Measurements from ENCODE around the gene SFXN1.

The SFXN1 gene

DNA sequence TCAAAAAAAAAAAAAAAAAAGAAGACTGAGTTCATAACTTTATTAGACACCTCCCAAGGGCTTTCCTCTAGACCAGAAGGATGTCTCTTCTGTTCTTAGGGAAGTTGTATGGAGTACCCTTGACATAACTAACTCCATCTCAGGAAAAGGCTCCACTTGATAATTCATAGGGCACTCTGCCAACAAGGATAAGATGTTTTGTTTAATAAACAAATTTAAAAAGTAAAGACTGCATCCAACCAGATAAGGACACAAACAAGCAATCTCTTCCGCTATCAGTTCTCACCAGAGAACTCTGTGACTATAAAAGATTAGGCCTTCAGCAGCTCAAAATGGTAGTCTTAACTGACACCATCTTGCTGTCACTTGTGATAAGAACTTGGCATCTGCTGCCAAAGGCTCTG is 65.8 kb downstream of the SFXN1 start:
- DNase-seq: no peak

DNA sequence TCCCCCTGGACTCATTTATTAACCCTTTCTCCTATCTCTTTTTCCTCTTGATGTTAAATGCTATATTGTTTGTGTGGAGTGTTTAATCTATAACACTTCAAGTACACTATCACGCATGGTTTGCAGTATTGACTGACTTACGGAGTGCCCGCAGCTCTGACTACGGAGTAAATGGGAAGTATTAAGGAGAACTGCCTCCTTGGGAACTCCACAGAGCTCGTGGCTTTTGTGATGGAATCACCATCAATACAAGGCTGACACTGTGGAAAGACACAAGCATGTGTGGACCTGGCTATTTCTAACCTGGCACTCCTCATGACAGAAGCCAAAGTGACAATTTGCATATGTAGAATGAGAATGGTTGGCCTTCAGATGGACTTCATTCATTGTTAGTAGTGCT is 66.2 kb downstream of the SFXN1 start:
- DNase-seq: no peak

DNA sequence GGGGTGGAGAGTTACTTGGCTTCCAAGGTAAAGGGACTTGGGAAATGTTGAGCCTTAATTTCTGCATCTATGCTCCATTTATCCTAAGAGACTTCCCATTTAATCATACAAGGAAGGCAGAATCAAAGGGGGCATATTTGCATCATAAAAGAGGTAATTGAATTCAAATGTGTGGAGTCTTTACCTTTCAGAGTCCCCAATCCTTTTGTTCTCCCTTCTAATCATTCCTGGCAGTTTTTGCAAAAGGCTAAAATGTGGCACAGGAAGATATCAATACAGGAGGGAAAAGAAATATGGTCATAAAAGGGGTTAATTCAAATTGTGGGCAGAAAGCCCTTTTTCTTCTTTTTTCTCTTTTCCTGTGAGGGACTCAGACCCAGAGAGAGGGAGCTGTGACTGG is 69.5 kb downstream of the SFXN1 start:
- no peak for DNase-seq

DNA sequence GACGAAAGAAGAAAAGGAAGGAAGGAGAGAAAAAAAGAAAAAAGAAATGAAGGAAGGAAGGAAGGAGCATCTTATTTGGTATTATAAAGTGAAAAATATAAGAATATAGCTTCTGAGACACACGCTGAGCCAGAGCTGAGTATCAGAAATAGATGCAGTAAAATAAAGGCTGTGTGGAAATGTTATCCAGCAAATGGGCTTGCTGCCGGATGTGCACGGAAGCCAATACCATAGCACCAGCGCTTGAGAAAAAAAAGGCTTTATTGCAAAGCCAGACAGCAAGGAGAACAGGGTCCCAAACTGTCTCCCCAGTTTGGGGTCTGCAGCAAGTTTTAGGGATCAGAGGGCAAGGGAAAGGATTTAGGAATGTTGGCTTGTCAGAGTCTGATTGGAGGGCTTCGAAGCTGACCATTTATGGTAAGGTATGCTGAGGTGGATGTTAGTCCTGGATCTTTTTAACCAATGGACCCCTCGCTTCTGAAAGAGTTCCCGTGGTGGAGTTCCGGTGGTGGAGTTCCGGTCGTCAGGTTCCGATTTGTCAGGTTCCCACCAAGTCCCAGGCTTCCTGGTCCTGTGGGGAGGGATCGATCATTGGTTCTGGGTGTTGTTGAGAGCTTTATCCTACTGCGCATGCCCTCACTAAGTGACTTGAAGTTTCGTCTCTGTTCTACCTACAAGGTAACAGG is 70.4 kb downstream of the SFXN1 start:
- DNase-seq: no peak

DNA sequence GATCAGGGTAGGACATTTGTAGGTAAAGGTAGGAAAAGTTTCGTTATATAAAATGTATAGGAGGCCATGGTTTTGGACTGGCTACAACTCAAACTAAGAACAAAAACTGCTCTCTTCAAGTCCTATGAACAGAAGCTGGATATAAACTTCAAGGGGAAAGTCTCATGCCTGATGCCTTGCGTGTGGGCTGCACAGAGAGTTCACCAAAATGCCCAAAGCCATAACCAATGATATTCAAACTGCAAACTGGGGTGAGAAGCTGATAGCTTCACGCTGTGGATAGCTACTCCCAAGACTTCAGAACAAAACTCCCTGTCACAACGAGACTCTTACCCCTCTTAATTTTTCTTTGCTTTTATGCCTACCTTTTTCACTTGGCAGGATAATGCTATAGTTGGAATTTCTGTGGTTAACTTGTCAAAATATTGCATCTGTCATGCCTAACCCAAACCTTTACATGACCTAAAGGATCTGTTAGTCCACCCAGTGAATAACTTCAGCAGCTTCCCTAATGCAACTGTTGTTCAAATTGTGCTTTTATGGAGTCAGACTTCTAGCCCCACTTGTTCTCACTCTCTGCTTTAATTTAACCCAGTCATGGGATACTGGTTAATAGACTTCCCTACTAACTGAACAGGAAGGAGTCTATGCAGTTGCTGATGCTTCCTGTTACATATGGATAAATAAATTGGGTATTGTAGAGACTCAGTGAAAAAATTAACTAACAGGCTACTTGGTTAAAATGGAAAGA is 71.9 kb downstream of the SFXN1 start:
- DNase-seq: no peak

DNA sequence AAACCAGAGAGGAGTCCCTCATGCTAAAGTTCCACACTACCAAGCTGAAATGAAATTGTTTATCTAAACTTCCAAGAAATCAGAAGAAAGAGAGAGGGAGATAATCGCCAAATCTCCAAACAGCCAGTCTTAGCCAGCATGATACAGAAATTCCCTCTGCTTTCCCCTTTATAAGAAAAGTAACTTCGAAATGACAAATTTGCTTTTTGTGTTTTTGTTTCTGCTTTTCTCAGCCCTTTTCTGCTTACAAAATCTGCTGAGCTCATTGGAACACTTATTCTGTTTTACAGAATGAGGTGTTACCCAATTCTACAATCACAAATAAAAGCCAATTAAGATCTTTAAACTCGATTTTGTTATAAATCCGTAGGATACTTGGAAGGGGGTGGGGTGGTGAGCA is 72.9 kb downstream of the SFXN1 start:
- no peak for DNase-seq

DNA sequence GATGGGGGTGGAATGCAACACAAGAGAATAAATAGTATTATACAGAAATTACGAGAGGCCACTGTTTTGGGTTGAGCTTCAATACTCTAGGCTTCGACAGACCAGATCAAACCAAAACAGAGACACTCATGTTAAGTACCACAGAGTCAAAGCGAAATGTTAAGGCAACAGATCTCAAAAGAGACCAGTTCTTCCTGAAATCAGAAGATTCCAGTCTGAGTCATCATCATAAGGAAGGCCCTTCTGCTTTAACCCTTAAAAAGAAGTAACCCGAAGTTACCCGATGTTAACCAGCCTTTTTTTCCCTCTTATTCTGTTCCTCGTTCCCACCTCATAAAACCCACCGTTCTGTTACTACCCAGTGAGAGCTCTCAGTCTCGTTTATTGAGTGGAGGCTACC is 75.9 kb downstream of the SFXN1 start:
- no peak for DNase-seq

DNA sequence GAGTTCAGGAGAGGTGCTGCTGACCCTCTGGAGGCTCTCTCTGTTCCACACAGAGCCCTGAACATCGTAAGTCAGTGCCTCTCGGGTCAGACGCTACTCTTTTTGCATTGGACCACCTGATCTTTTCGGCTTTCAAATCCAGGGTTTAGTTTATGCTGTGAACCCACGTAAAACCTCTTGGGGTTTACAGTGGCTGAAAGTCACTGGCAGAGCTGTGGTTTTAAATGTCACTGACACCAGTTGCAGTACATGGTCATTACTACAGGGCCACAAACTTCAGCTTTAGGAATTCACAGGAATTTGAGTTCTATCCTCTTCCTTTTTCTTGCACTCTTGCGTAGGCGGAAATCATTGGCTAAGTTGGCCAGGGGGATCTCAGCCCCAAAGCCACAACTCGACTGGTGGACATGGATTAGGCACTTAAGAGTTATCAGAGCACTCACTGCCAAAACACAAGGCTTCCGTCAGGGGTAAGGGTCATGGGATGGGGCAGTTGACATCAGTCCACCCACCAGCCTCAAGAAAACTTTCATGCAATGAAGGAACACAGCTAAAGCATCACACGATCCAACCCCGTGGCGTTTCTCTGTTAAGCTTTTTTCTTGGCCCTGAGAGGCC is 76.9 kb downstream of the SFXN1 start:
- no peak for DNase-seq

DNA sequence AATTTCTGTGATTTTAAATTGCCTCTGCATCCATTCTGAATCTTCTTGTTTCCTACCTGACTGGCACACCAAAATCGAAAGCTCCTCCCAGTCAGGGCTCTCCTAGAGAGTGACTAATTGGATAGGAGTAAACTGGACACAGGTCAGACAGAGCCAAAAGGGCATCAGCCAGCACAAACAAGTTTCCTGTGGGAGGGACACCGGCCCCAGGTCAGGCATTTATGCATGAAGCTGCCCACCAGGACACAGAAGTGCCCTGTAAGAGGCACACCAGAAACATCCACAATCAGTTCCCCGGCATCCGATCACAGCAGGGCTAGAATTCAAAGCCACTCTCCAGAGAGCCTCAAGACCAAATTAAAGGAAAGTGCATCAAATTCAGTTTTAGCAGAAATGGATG is 78.4 kb downstream of the SFXN1 start:
- no peak for DNase-seq

DNA sequence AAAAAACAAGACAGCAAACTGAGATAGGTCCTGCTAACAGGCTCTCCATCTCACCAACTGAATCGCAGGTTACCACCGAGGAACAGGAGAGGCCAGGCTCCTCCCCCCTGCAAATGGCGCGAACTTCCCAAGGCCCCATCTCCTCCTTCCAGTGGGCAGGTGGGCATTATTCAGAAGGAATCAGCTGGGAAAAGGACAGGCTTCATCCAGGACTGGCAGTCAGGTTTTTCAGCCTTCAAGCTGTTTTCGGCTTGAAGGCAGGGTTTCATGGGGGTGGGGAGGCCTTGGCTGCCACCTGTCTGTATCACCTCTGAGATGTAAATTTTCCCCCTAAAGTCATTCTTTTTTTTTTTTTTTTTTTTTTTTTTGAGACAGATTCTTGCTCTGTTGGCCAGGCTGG is 79.4 kb downstream of the SFXN1 start:
- DNase-seq: no peak

DNA sequence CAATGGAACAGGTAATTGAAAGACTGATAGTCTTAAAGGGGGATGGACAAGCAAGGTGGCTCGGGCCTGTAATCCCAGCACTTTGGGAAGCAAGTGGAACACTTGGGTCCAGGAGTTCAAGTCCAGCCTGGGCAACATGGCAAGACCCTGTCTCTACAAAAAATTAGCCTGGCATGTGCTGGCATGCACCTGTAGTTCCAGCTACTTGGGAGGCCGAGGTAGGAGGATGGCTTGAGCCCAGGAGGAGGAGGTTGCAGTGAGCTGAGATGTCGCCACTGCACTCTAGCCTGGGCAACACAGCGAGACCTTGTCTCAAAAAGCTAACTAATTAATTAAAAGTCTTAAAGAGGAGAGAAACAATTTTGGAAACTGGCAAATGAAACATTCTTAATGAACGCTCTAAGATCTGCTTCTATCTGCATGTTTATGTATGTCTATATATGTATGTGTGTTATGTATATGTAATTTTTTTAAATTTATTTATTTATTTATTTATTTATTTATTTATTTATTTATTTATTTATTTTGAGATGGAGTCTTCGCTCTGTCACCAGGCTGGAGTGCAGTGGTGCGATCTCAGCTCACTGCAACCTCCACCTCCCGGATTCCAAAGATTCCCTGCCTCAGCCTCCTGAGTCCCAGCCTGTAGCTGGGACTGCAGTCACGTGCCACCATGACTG is 80.6 kb downstream of the SFXN1 start:
- DNase-seq: no peak

DNA sequence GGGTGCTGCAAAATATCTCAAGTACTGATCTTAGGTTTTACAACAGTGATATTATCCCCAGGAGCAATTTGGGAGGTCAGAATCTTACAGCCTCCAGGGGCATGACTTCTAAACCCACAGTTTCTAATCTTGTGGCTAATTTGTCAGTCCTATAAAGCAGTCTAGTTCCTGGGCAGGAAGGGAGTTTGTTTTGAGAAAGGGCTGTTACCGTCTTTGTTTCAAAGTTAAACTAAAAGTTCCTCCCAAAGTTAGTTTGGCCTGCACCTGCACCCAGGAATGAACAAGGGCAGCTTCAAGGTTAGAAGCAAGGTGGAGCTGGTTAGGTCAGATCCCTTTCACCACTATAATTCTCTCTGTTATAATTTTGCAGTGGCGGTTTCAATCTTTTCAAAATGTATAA is 81.7 kb downstream of the SFXN1 start:
- DNase-seq: no peak

DNA sequence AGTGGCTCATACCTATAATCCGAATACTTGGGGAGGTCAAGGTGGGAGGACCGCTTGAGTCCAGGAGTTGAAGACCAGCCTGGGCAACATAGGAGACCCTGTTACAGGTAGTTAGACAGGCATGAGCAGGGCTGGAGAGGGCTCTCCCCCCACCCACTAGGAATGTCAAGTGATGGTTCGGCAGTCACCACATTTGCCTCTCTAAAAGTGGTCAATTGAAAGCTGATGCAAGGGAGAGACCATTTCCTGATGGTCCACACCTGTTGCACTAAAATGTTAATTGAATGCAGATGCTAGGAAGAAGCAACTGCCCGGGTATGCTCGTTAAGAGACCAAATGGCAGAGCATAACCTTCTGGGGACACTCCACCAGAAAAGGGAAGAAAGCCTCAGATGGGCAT is 82.7 kb downstream of the SFXN1 start:
- no peak for DNase-seq

DNA sequence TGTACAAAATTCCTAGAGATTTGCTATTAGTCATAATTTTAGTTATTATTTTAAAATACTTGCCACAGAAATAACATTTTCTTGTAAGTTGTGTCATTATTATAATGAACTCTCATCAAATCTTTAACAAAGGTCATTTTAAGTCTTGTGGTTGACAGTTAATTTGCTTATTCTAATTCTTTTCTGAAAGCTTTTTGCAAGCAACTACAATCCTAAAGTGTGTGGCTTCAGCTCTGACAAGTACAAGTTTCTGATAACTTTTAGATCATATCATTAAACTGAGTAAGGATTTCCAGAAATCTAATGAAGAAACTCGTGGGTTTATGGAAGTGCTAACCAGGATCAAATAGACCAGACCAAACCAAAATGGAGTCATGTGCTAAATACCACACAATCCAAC is 86.4 kb downstream of the SFXN1 start:
- no peak for DNase-seq

DNA sequence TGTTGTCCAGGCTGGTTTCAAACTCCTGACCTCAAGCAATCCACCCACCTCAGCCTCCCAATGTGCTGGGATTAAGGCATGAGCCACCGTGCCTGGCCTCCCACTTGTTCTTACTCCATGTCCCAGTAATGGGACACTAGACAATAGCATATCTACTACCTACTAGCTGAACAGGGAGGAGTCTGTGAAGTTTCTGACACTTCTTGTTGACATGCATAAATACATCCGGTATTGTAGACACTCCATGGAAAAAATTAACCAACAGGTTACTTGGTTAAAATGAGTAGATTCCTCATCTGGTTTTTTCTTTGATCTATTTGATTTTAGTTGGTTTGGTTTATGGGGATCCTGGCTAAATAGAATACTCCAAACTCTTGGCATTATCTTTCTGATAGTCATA is 88.3 kb downstream of the SFXN1 start:
- no peak for DNase-seq

DNA sequence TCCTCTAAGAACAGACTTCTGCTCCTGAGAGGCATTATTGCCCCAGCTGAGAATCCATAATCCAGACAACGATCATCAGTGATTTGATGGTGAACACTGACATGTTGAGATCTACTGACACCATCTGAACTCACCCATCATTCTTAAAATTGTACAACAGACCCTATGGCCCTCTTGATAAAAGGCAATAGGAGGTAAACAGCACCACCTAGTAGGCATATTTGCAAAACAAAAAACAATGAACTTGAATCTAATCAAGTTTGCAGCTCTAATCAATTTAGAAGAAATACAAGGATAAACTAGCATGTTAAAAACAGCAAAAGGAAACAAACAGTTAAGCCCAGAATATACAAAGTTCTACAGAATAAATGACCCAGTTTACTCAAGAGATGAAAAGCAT is 89.6 kb downstream of the SFXN1 start:
- DNase-seq: no peak

DNA sequence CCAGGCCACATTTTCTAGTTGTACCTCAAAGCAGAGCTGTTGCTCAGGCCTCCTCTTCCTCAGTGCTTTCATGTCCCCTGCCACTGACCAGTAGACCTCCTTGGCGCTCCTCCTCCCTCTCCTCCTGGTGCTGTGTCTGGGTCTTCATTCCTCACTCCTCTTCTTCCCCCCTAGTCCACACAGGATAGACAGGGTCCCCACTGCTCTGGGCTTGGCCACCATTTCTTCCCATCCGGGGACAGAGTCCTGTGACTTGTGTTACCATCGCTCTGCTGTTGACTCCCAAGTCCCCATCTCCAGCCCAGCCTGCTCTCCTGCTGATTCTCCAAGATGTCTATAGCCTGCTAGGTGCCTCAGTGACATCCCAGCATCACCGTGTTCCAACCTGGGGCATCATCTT is 91.3 kb downstream of the SFXN1 start:
- no peak for DNase-seq

DNA sequence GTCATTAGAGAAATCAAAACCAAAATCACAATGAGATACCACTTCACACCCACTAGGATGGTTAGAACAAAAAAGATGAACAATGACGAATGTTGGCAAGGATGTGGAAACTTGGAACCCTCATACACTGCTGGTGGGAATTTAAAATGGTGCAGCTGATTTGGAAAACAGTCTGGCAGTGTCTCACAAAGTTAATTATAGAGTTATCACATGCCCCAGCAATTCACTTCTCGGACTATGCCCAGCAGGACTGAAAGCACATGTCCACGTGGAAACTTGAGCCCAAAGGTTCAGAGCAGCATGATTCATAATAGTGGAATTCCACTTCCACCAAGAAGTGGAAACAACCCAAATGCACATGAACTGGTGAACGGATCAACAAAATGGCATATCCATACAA is 94.5 kb downstream of the SFXN1 start:
- no peak for DNase-seq

DNA sequence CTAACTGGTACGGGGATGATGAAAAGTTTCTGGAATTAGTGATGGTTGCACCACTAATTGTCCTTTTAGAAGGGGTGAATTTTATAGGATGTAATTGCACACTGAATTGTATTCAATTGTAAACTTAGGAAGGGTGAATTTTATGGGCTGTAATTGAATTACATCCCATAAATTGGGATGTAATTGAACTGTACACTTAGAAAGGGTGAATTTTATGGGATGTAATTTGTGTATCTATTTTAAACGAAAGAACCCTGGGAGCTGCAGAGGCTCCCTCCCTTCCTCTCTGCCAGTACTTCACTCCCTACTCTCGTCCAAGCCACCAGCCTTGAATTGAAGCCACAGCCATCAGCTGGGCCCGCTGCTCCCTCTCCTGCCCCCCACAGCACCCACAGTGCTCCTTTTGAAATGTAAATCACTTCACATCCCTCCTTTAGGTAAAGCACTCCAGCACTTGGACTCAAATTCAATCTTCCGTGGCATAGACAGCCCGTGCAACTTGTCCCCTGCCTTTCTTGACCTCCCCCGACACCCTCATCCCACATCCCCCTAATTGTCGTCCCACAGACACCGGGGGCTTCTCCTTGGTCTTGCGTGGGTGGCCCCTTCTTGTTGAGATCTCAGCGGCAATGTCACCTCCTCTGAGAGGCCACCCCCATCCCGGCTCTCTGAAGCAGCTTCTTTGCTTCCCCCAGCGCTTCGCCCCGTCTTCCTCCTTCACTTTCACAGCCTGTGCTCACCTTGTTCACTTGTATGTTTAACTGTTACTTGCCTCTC is 95.3 kb downstream of the SFXN1 start:
- no peak for DNase-seq

DNA sequence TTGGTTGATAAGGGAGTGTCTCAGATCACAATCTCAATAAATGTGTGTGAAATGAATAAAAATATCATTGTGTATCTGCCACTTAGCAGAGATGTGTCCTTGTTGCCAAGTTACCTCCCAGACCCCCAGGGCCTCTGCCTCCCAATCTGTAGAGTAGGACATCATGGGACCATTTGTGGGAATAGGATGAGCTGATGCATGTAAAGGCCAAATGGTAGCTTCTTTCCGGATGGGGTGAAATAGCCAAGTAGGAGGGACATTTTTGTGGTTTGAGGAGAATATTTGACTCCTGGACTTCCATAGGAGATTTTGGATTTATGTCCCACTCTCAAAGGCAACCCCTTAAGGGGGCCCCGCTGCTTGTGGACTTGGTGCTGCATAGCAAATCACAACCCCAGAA is 96.9 kb downstream of the SFXN1 start:
- no peak for DNase-seq

DNA sequence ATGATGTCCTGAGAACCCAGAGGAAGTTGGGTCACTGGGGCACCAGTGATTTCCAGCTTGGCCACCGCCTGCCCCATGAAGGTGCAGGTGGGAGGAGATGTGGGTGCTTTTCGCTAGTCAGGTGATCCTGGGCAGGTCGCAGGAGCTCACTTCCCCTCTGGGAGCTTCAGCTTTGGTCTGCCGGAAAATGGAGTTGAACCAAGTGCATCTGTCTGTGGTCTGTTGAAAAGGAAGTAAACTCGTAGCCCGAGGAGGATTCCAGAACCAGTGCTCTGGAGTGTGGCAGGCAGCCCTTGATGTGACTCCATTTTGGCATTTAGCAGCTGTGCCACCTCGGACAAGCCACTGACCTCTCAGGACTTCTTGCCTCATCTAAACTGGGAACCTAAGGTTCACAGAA is 97.7 kb downstream of the SFXN1 start:
- DNase-seq: no peak

DNA sequence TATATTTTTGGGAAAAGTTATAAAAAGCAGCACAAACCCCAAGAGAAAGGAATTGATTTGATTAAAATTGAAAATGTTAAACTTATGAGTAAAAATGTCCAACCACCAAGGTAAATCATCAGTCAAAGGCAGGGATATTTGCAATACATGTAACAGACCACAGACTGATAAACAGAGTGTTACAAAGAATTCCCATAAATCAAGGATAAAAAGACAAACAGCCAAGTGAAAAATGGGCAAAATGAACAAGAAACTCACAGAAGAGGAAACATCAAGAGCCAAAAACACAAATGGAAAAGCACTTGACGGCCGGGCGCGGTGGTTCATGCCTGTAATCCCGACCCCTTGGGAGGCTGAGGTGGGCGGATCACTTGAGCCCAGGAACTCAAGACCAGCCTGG is 98.2 kb downstream of the SFXN1 start:
- DNase-seq: no peak
